IMR-90 (cell line): ENCODE data around the gene WBP1.

ENCODE experiments used
- CEBPB ChIP-seq: IDR thresholded peaks from 2 replicates; pipeline ENCODE4 v1.6.1; 2012; ENCODE audit warnings: low read depth, low read length, improper control_type of control experiment
- CHD1 ChIP-seq: IDR thresholded peaks from 2 replicates; pipeline ENCODE4 v1.6.1; 2012; ENCODE audit warnings: low read depth, low read length, improper control_type of control experiment
- MXI1 ChIP-seq: IDR thresholded peaks from 2 replicates; pipeline ENCODE4 v1.6.1; 2012; ENCODE audit warnings: low read depth, mild to moderate bottlenecking, low read length, moderate library complexity, borderline replicate concordance
- POLR2A ChIP-seq: IDR thresholded peaks from 2 replicates; pipeline ENCODE4 v1.6.1; 2012; ENCODE audit warnings: mild to moderate bottlenecking, low read depth, low read length
- RAD21 ChIP-seq: IDR thresholded peaks from 2 replicates; pipeline ENCODE4 v1.6.1; 2012; ENCODE audit warnings: low read length, improper control_type of control experiment
- RFX5 ChIP-seq: IDR thresholded peaks from 2 replicates; pipeline ENCODE4 v1.8.0; 2012; ENCODE audit warnings: low read depth, mild to moderate bottlenecking, low read length, moderate library complexity
- TF ChIP-seq, protein P1 (sequence below): conservative IDR thresholded peaks from 2 replicates; pipeline ENCODE4 v1.5.1; 2012; ENCODE audit warnings: mild to moderate bottlenecking, low read depth, low read length, improper control_type of control experiment
- TF ChIP-seq, protein P2 (sequence below): fragments of 150-350 bp; IDR thresholded peaks from 2 replicates; pipeline ENCODE4 v1.6.1; 2017; ENCODE audit warnings: mild to moderate bottlenecking, antibody characterized with exemption, low read length, low read depth

DNA sequence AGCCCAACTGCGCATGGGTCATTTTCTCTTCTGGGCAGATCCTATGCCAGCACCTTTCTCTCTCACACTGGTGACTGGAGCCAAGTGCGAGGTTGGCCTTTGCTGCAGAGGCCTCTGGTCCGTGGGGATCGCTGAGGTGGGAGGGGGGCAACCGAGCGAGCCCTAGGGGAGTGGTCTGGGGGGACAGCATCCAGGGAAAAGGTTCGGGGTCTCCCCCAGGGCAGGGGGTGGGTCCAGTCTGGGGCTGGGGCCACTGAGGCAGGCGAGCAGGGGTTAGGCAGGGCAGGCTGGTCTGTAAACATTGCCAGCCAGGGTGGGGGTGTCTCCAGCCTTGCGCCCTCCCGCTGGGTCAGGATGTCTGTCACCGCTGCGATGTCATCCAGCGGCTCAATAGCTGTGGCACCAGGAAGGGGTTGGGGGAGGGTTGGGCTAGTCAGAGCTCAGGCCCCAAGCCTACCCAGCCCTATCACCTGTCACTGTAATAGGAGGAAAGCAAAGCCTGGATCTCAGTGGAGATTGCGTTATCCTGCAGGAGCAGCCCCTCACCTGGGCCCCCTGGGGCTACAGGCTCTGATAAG is 32.0 kb upstream of the WBP1 start:
- TF ChIP-seq RAD21 = no peak
- TF ChIP-seq RFX5 = no peak
- TF ChIP-seq, protein P1, sequence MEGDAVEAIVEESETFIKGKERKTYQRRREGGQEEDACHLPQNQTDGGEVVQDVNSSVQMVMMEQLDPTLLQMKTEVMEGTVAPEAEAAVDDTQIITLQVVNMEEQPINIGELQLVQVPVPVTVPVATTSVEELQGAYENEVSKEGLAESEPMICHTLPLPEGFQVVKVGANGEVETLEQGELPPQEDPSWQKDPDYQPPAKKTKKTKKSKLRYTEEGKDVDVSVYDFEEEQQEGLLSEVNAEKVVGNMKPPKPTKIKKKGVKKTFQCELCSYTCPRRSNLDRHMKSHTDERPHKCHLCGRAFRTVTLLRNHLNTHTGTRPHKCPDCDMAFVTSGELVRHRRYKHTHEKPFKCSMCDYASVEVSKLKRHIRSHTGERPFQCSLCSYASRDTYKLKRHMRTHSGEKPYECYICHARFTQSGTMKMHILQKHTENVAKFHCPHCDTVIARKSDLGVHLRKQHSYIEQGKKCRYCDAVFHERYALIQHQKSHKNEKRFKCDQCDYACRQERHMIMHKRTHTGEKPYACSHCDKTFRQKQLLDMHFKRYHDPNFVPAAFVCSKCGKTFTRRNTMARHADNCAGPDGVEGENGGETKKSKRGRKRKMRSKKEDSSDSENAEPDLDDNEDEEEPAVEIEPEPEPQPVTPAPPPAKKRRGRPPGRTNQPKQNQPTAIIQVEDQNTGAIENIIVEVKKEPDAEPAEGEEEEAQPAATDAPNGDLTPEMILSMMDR = no peak
- no peak for TF ChIP-seq POLR2A
- no peak for TF ChIP-seq MXI1
- no peak for TF ChIP-seq CHD1
- TF ChIP-seq, protein P2, sequence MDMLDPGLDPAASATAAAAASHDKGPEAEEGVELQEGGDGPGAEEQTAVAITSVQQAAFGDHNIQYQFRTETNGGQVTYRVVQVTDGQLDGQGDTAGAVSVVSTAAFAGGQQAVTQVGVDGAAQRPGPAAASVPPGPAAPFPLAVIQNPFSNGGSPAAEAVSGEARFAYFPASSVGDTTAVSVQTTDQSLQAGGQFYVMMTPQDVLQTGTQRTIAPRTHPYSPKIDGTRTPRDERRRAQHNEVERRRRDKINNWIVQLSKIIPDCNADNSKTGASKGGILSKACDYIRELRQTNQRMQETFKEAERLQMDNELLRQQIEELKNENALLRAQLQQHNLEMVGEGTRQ = no peak
- no peak for TF ChIP-seq CEBPB
